ENCODE measurements around the gene ARID3C. TPM values are rescaled to one million over a fixed set of nuclear protein-coding genes. Genes with fewer than 3 reads are reported as not detected.

ARID3C gene
- total and polyA plus RNA-seq, 2 of the 8 experiments (the other 6 are each of a cell fraction or from before 2014, with no cell fraction given) = 0.08 TPM; not detected in 1

DNA sequence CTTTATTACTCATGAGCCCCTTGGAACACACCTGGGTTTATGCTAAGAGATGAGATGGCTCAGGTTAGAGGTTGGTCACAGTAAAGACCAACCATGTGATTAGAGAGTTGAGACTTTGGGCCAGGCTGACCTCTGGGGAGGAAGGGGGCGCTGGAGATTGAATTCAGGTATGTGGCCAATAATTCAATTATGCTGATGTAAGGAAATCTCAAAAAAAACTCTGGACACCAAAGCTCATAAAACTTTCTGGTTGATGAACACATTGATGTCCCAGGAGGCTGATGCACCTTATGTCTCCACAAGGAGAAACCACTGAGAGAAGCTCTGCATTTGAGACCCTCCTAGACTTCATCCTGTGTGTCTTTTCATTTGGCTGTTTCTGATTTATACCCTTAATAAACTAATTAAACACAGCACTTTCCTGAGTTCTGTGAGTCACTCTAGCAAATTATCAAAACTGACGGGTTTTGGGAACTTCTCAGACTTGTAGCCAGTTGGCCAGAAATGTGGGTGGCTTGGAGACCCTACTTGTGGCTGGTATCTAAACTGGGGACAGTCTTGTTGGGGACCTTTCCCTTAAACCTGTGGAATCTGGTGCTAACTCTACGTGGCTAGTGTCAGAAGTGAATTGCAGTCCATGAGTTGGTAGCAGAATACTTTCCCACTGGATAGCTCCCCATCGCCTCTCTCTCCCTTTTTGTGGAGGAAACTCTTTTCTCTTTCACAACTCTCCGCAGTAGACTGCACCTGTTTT lies 41.1 kb upstream of the ARID3C start:
- no peak overlapping the region for H2BK20ac ChIP-seq (ENCODE audit: low read length)
- H3K9me3 ChIP-seq (ENCODE audit: insufficient read depth in 2 of 2, low read depth in 1 of 2, low read length in 1 of 2) = peaks cover 3 to 5% of the 10 kb centered on the region in 2 experiments; a peak in 1 of 4 replicates
- DNase-seq (ENCODE audit: low read depth in 1 of 2, low spot score in 2 of 2) (no peak), FAIRE-seq (no peak)
- peaks cover 0 to 6% of the 10 kb centered on the region in 2 experiments for H4K20me1 ChIP-seq (replicated peaks in 1 of 2; ENCODE audit: control insufficient read depth in 1 of 2, insufficient read depth in 2 of 2, low read length in 2 of 2)
- no peak overlapping the region for H3K56ac ChIP-seq (replicated peaks; ENCODE audit: insufficient read length, low read depth, low read length)
- H3K4ac ChIP-seq (replicated peaks; ENCODE audit: insufficient read length, low read depth, low read length) = no peak overlapping the region
- H3K14ac ChIP-seq (ENCODE audit: insufficient read length) = no peak overlapping the region
- no peak overlapping the region for H3K27ac ChIP-seq (ENCODE audit: low read depth, low read length)
- ChIA-PET CTCF (ENCODE audit: partially characterized antibody) (interaction anchor here (0.6 to 5.5 kb wide), 4 partner anchors 13 to 40 kb away, joined by 3 to 27 read pairs (median 4); no protein-coding TSS in a partner anchor), POLR2A (ENCODE audit: partially characterized antibody) (interaction anchor here (0.8 to 1.2 kb wide), 3 partner anchors 9 to 320 kb away, joined by 3 to 4 read pairs (median 3); partner anchors contain the start of gene IL11RA)
- no peak overlapping the region for H3K4me3 ChIP-seq (ENCODE audit: extremely low read depth in 1 of 4, insufficient read depth in 2 of 4, low read depth in 3 of 4, low read length in 4 of 4)
- TF ChIP-seq FOSL1 (IDR thresholded peaks at IDR 0.05; ENCODE audit: insufficient read depth, low read depth, low read length) (no peak), SP2 (IDR thresholded peaks at IDR 0.05; ENCODE audit: low read length) (no peak), GABPA (IDR thresholded peaks at IDR 0.05; ENCODE audit: borderline replicate concordance, insufficient read depth, low read length) (no peak), GTF2F1 (IDR thresholded peaks at IDR 0.05; ENCODE audit: borderline replicate concordance, low read depth, low read length) (no peak), EGR1 (IDR thresholded peaks at IDR 0.05; ENCODE audit: borderline replicate concordance, low read depth, low read length) (no peak), RBBP5 (IDR thresholded peaks at IDR 0.05; ENCODE audit: borderline replicate concordance, low read depth, low read length) (no peak), TBP (IDR thresholded peaks at IDR 0.05; ENCODE audit: low read depth, low read length) (no peak), POLR2A (IDR thresholded peaks at IDR 0.05; ENCODE audit: control extremely low read depth in 1 of 2, low read depth in 2 of 2, low read length in 2 of 2) (no peak), POLR2AphosphoS5 (IDR thresholded peaks at IDR 0.05; ENCODE audit: low read depth, low read length) (no peak), POU5F1 (IDR thresholded peaks at IDR 0.05; ENCODE audit: low read depth, low read length) (no peak)
- H3K27me3 ChIP-seq (replicated peaks in 1 of 4; ENCODE audit: control insufficient read depth in 3 of 4, extremely low read depth in 1 of 4, insufficient read depth in 3 of 4, low read length in 3 of 4) = no peaks in the 10 kb centered on the region
- H2AFZ ChIP-seq (ENCODE audit: low read length) = no peak overlapping the region
- no peak overlapping the region for H3K9ac ChIP-seq (replicated peaks in 1 of 4; ENCODE audit: extremely low read depth in 1 of 4, low read depth in 3 of 4, low read length in 3 of 4)
- no peak overlapping the region for H2BK120ac ChIP-seq (replicated peaks; ENCODE audit: low read depth, low read length)
- H3K23me2 ChIP-seq (ENCODE audit: low read depth, low read length) = peaks cover 4% of the 10 kb centered on the region; the same call in 1 of the 2 replicates
- H4K8ac ChIP-seq (ENCODE audit: extremely low read depth, insufficient read depth, low read length) = no peak overlapping the region
- no peak overlapping the region for H4K91ac ChIP-seq (replicated peaks; ENCODE audit: insufficient read length, low read length)
- H3K4me1 ChIP-seq (replicated peaks in 1 of 4; ENCODE audit: control insufficient read depth in 3 of 4, insufficient read depth in 4 of 4, low read length in 3 of 4) = peaks cover 0 to 1% (median 0%) of the 10 kb centered on the region in 4 experiments; a peak in 1 of 7 replicates
- H2AK5ac ChIP-seq (ENCODE audit: low read depth, low read length) = no peak overlapping the region
- no peak overlapping the region for H2BK15ac ChIP-seq (ENCODE audit: low read length)
- H4K5ac ChIP-seq (ENCODE audit: insufficient read length, low read depth, low read length) = no peak overlapping the region
- H3K23ac ChIP-seq (ENCODE audit: insufficient read length) = no peak overlapping the region
- no peak overlapping the region for H2BK12ac ChIP-seq (ENCODE audit: low read depth, low read length)
- H3K79me2 ChIP-seq (ENCODE audit: control insufficient read depth in 1 of 2, insufficient read depth in 2 of 2, low read length in 2 of 2) = peaks cover 0 to 8% of the 10 kb centered on the region in 2 experiments; a peak in 1 of 4 replicates
- 77% methylated on average over 5 of the region's 5 CpGs; no CpG with 5 or more reads in 1 of the 2 experiments for WGBS, 2 experiments (ENCODE audit: extremely low coverage in 1 of 2, insufficient coverage in 1 of 2, insufficient read length in 1 of 2, insufficient replicate concordance in 2 of 2, low coverage in 1 of 2, low lambda C conversion rate in 2 of 2, missing lambda C conversion rate in 1 of 2)
- no peak overlapping the region for H3K18ac ChIP-seq (ENCODE audit: extremely low read depth, low read length)
- no peak overlapping the region for H3K4me2 ChIP-seq (ENCODE audit: insufficient read depth in 1 of 2, low read depth in 2 of 2, low read length in 2 of 2)
- no peak overlapping the region for H2BK5ac ChIP-seq (ENCODE audit: low read depth, low read length)
- H3K79me1 ChIP-seq (ENCODE audit: low read depth, low read length) = no peaks in the 10 kb centered on the region
- H3K36me3 ChIP-seq (ENCODE audit: control insufficient read depth in 2 of 4, insufficient read depth in 4 of 4, low read length in 3 of 4) = peaks cover 0 to 5% (median 0%) of the 10 kb centered on the region in 4 experiments; a peak in 3 of 8 replicates
